Smooth muscle cell (in vitro differentiated cells): ENCODE results near the gene KIF6. TPM values are rescaled to one million over a fixed set of nuclear protein-coding genes. Genes with fewer than 3 reads are reported as not detected.
A peak's percentile ranks its signal among the peaks of the same experiment; 100 is the strongest.

Experiments used
- DNase-seq: peaks from one replicate; lab custom pipeline; 2025; ENCODE audit not compliant: unreplicated experiment; lab: John Stamatoyannopoulos, UW
- H2AFZ ChIP-seq: fragments of 200-600 bp; sonication (generic); 2 replicates; pipeline ENCODE4 v1.6.0; 2016; ENCODE audit warnings: antibody characterized with exemption, low read depth, mild to moderate bottlenecking
- H3F3A ChIP-seq: fragments of 200-600 bp; sonication (generic); 2 replicates; pipeline ENCODE4 v1.6.0; 2017; ENCODE audit warnings: antibody characterized with exemption, low read depth
- H3K27ac ChIP-seq: fragments of 200-600 bp; sonication (generic); 2 replicates; pipeline ENCODE4 v1.5.1; 2016; ENCODE audit warnings: low read depth, mild to moderate bottlenecking
- H3K27me3 ChIP-seq: fragments of 200-600 bp; sonication (generic); 2 replicates; pipeline ENCODE4 v1.6.1; 2016; ENCODE audit warnings: low read depth, mild to moderate bottlenecking
- H3K36me3 ChIP-seq: fragments of 200-600 bp; sonication (generic); 2 replicates; pipeline ENCODE4 v1.5.1; 2016; ENCODE audit warnings: low read depth
- H3K4me1 ChIP-seq: fragments of 200-600 bp; sonication (generic); 2 replicates; pipeline ENCODE4 v1.5.1; 2016; ENCODE audit warnings: low read depth
- H3K4me2 ChIP-seq: fragments of 200-600 bp; sonication (generic); 2 replicates; pipeline ENCODE4 v1.6.0; 2016; ENCODE audit warnings: mild to moderate bottlenecking
- H3K4me3 ChIP-seq: fragments of 200-600 bp; sonication (generic); 2 replicates; pipeline ENCODE4 v1.5.1; 2016; ENCODE audit warnings: mild to moderate bottlenecking
- H3K79me2 ChIP-seq: fragments of 200-600 bp; sonication (generic); 2 replicates; pipeline ENCODE4 v1.6.0; 2016; ENCODE audit warnings: low read depth, mild to moderate bottlenecking
- H3K9ac ChIP-seq: fragments of 200-600 bp; sonication (generic); 2 replicates; pipeline ENCODE4 v1.6.0; 2016; ENCODE audit warnings: low read depth
- H3K9me3 ChIP-seq: fragments of 200-600 bp; sonication (generic); replicated peaks from 2 replicates; pipeline ENCODE4 v1.5.1; 2016; ENCODE audit warnings: low read depth
- H4K20me1 ChIP-seq: fragments of 200-600 bp; sonication (generic); 2 replicates; pipeline ENCODE4 v1.6.0; 2016; ENCODE audit warnings: low read depth
- CTCF ChIP-seq: fragments of 200-600 bp; sonication (generic); IDR thresholded peaks from 2 replicates; pipeline ENCODE4 v1.5.1; 2017; ENCODE audit warnings: borderline replicate concordance, mild to moderate bottlenecking, antibody characterized with exemption; ENCODE audit not compliant: insufficient read depth, poor library complexity, severe bottlenecking
- WGBS: methylation state at CpG from one replicate; pipeline ENCODE4 v1.1.7; 2016; ENCODE audit warnings: low lambda C conversion rate; 5-methylcytosine and 5-hydroxymethylcytosine counted together
- polyA plus RNA-seq: library from polyadenylated mRNA; unstranded; fragments of >200 nt; fragmentation: Nextera tagmentation; extraction: Ambion mirVana; gene quantifications from 2 replicates; pipeline ENCODE4 v1.2.1, GENCODE V29; 2016
- total RNA-seq: library from RNA; depleted of rRNA; stranded (reverse); fragments of >200 nt; gene quantifications from 2 replicates; pipeline ENCODE4 v1.2.3, GENCODE V29; 2014

The KIF6 gene
- total and polyA plus RNA-seq, 2 experiments from 2014 or later, result 1.1 to 1.5 TPM

- H3K27me3 ChIP-seq, result no peaks in the 10 kb centered on the region
- H3K9ac ChIP-seq, result no peak overlapping the region
- no peaks in the 10 kb centered on the region for H4K20me1 ChIP-seq
- no peaks in the 10 kb centered on the region for H3K79me2 ChIP-seq
- H3K4me3 ChIP-seq, result no peak overlapping the region
- no peak for TF ChIP-seq CTCF
- H3K27ac ChIP-seq, result no peak overlapping the region
- H2AFZ ChIP-seq, result peak overlapping the region; percentile 41
- H3K36me3 ChIP-seq, result no peaks in the 10 kb centered on the region
- 87% methylated on average over 2 of the region's 2 CpGs for whole genome bisulfite sequencing
- H3K4me1 ChIP-seq, result no peaks in the 10 kb centered on the region
- H3F3A ChIP-seq, result no peaks in the 10 kb centered on the region
- no peak for DNase-seq
- H3K4me2 ChIP-seq, result no peak overlapping the region
- no peaks in the 10 kb centered on the region for H3K9me3 ChIP-seq
These were observed 201.2 kb downstream of the KIF6 start for GRCh38 chr6:39524007-39524406.

- Histone ChIP-seq H3K4me1 (no peaks in the 10 kb centered on the region), H4K20me1 (no peaks in the 10 kb centered on the region), H3K27me3 (no peaks in the 10 kb centered on the region), H3K79me2 (no peaks in the 10 kb centered on the region), H3K27ac (no peak overlapping the region), H2AFZ (no peak overlapping the region), H3K4me2 (no peak overlapping the region), H3K4me3 (no peak overlapping the region), H3F3A (no peaks in the 10 kb centered on the region), H3K36me3 (no peaks in the 10 kb centered on the region), H3K9ac (no peak overlapping the region), H3K9me3 (no peaks in the 10 kb centered on the region)
- TF ChIP-seq CTCF, result no peak
- DNase-seq, result no peak
- WGBS, result 28% methylated on average over 2 of the region's 2 CpGs
These were observed 203.2 kb downstream of the KIF6 start for GRCh38 chr6:39521958-39522357.

- no peak for DNase-seq
- H3K27me3 ChIP-seq, result no peaks in the 10 kb centered on the region
- no peaks in the 10 kb centered on the region for H4K20me1 ChIP-seq
- no peaks in the 10 kb centered on the region for H3F3A ChIP-seq
- no peak overlapping the region for H3K4me2 ChIP-seq
- no peaks in the 10 kb centered on the region for H3K4me1 ChIP-seq
- no peak overlapping the region for H3K9ac ChIP-seq
- WGBS, result 97% methylated on average over 1 of the region's 1 CpG
- no peaks in the 10 kb centered on the region for H3K9me3 ChIP-seq
- no peak for TF ChIP-seq CTCF
- no peak overlapping the region for H2AFZ ChIP-seq
- H3K79me2 ChIP-seq, result no peaks in the 10 kb centered on the region
- H3K4me3 ChIP-seq, result no peak overlapping the region
- H3K27ac ChIP-seq, result no peak overlapping the region
- H3K36me3 ChIP-seq, result no peaks in the 10 kb centered on the region
These were observed 204.3 kb downstream of the KIF6 start for GRCh38 chr6:39520916-39521315.

DNA sequence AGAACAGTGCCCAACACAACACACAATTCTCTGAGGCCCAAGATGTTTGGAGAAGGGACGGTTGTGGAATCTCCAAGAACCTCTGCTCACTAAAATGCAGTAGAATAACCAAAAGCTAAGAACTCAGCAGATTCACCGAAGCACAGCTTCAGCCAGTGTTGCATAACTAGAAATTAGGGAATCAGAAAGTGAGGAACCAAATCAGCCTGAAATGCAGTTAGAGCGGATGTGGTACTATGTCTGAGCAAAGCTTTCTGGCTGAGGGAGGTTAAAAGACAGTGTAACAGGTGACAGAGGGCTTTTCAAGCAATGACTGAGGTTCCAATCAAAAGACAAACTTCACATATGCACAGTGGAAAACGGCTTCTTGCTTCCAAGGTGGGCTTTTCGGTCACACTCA is 204.8 kb downstream of the KIF6 start:
- Histone ChIP-seq H3K27me3 (no peaks in the 10 kb centered on the region), H2AFZ (no peak overlapping the region), H3F3A (no peaks in the 10 kb centered on the region), H3K27ac (no peak overlapping the region), H4K20me1 (no peaks in the 10 kb centered on the region), H3K4me2 (no peak overlapping the region), H3K4me3 (no peak overlapping the region), H3K9ac (no peak overlapping the region), H3K79me2 (no peaks in the 10 kb centered on the region), H3K4me1 (no peaks in the 10 kb centered on the region), H3K9me3 (no peaks in the 10 kb centered on the region), H3K36me3 (no peaks in the 10 kb centered on the region)
- DNase-seq, result no peak
- TF ChIP-seq CTCF, result no peak
- WGBS, result 91% methylated on average over 5 of the region's 5 CpGs
